Karpas-422 (cell line): ENCODE results near the gene ZFYVE28. TPM values are rescaled to one million over a fixed set of nuclear protein-coding genes. Genes with fewer than 3 reads are reported as not detected.
A peak's percentile ranks its signal among the peaks of the same experiment; 100 is the strongest.
"Not testable (repeated sequence)": the region's sequence is repeated elsewhere in the genome, so short reads cannot be mapped to it uniquely, and the experiment has no call there.

Experiments
- DNase-seq: peaks from one replicate; pipeline ENCODE4 v3.0.0-alpha.2; 2015
- H2AFZ ChIP-seq: fragments of 200-600 bp; sonication (generic); 2 replicates; pipeline ENCODE4 v1.6.1; 2014; ENCODE audit warnings: antibody characterized with exemption, low read length, mixed read lengths
- H3K27ac ChIP-seq: fragments of 200-600 bp; sonication (generic); 2 replicates; pipeline ENCODE4 v1.5.1; 2014; ENCODE audit warnings: mild to moderate bottlenecking, low read length, moderate library complexity
- H3K27me3 ChIP-seq: fragments of 200-600 bp; sonication (generic); 2 replicates; pipeline ENCODE4 v1.6.1; 2014; ENCODE audit warnings: low read length, mixed read lengths
- H3K36me3 ChIP-seq: fragments of 200-600 bp; sonication (generic); 2 replicates; pipeline ENCODE4 v1.6.1; 2014; ENCODE audit warnings: low read length, mixed read lengths; ENCODE audit not compliant: insufficient read depth
- H3K4me1 ChIP-seq: fragments of 200-600 bp; sonication (generic); 2 replicates; pipeline ENCODE4 v1.6.1; 2014; ENCODE audit warnings: mild to moderate bottlenecking, low read length, mixed read lengths
- H3K4me2 ChIP-seq: fragments of 200-600 bp; sonication (generic); 2 replicates; pipeline ENCODE4 v1.6.1; 2014; ENCODE audit warnings: low read length, low read depth, mild to moderate bottlenecking; ENCODE audit not compliant: poor library complexity, severe bottlenecking
- H3K4me3 ChIP-seq: fragments of 200-600 bp; sonication (generic); 2 replicates; pipeline ENCODE4 v1.5.1; 2014; ENCODE audit warnings: mild to moderate bottlenecking, antibody characterized with exemption, low read length, mixed read lengths
- H3K79me2 ChIP-seq: fragments of 200-600 bp; sonication (generic); 2 replicates; pipeline ENCODE4 v1.6.1; 2014; ENCODE audit warnings: mild to moderate bottlenecking, low read length, mixed read lengths
- H3K9ac ChIP-seq: fragments of 200-600 bp; sonication (generic); 2 replicates; pipeline ENCODE4 v1.6.0; 2014; ENCODE audit warnings: low read length
- H3K9me2 ChIP-seq: fragments of 200-600 bp; sonication (generic), shearing (Covaris generic); replicated peaks from 2 replicates; pipeline ENCODE4 v1.6.0; 2014; ENCODE audit warnings: mild to moderate bottlenecking, low read length, moderate library complexity; ENCODE audit not compliant: insufficient read depth
- H3K9me3 ChIP-seq: fragments of 300-700, 200-600 bp; sonication (generic); 2 replicates; pipeline ENCODE4 v1.6.1; 2014; ENCODE audit warnings: low read length, mixed read lengths
- H4K20me1 ChIP-seq: fragments of 200-600 bp; sonication (generic); 2 replicates; pipeline ENCODE4 v1.6.1; 2014; ENCODE audit warnings: mild to moderate bottlenecking, antibody characterized with exemption, low read length, low read depth; ENCODE audit not compliant: insufficient read depth
- total RNA-seq: library from RNA; depleted of rRNA; stranded (reverse); fragments of >200 nt; shearing (Covaris generic); gene quantifications from 2 replicates; pipeline ENCODE4 v1.2.3, GENCODE V29; 2014; ENCODE audit warnings: low replicate concordance; rRNA removed

The ZFYVE28 gene
- total RNA-seq = 2.0 TPM in 2 replicates

DNA sequence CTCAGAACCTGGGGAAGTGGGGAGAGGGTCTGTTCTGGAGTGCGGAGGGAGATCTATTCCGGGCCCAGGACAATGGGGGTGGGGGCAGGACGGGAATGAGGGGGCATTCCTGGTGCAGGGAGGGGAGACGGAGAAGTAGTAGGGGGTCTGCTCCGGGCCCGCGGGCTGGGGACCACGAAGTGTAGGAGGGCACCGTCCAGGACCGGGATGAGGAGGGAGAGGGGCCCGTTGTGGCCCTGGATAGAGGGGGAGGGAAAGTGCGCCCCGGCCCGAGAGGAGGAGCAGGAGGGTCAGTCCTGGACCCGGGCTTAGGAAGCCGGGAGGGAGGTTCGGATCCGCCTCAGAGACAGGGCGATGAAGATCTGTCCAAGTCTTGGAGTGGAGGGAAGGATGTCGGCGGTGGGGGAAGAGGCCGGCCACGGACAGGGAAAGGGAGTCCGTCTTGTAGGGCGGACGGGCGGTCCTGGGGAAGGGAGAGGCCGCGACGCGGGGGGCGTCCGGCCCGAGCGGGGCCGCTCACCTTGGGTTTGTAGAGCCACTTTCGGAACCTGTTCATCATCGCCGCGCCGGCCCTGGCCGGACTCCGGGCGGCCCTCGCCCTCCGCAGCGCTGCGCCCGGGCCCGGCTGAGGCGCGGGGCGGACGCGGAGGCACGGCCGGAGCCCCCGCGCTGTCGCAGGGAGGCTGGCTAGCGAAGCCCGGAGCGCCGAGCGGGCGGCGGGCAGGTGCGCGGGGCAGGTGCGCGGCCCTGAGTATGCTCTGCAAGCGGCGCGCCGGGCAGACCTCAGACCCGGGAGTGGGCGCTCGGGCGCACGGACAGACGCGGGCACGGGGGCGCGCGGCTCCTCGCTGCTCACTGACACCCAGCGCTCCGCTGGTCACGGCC lies at the start of gene ZFYVE28:
Gene ZFYVE28 (minus strand): TSS at position 881 of the 885 bp plus-strand sequence. CDS start 322 bp downstream, at position 559.
- H3K36me3 ChIP-seq = no peaks in the 10 kb centered on the region
- H3K27ac ChIP-seq = no peak within 1 kb of the TSS
- no peak for DNase-seq
- H3K9me3 ChIP-seq = no peaks in the 10 kb centered on the region
- peak within 1 kb of the TSS; percentile 69 for H3K4me3 ChIP-seq
- H4K20me1 ChIP-seq = no peaks in the 10 kb centered on the region; the same call in 1 of the 2 replicates
- peaks cover 22% of the 10 kb centered on the region for H3K4me1 ChIP-seq
- H3K27me3 ChIP-seq = no peaks in the 10 kb centered on the region
- peak within 1 kb of the TSS; percentile 26; the same call in 1 of the 2 replicates for H2AFZ ChIP-seq
- peak within 1 kb of the TSS; percentile 48 for H3K9ac ChIP-seq
- no peaks in the 10 kb centered on the region for H3K9me2 ChIP-seq
- H3K79me2 ChIP-seq = no peaks in the 10 kb centered on the region
- H3K4me2 ChIP-seq = peak within 1 kb of the TSS; percentile 84

DNA sequence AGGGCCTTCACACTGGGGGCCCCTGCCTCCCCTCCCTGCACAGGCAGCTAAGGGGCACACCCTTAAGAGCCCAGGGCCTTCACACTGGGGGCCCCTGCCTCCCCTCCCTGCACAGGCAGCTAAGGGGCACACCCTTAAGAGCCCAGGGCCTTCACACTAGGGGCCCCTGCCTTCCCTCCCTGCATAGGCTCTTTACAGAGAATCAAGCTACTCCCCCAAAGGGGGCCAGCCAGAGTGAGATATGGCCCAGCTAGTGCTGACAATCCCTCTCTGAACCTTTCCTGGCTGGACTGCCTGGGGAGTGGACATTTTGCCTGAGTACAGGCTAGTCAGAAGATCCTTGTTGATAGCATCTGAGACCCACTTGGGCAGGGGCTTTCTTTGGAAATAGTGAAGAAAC lies 47.1 kb upstream of the ZFYVE28 start:
- peaks cover 13% of the 10 kb centered on the region for H4K20me1 ChIP-seq
- H3K4me3 ChIP-seq, H3K27me3 ChIP-seq, H2AFZ ChIP-seq, H3K36me3 ChIP-seq, DNase-seq, H3K9ac ChIP-seq, H3K27ac ChIP-seq, H3K9me3 ChIP-seq, H3K4me2 ChIP-seq, H3K9me2 ChIP-seq: not testable (repeated sequence)
- H3K4me1 ChIP-seq = peaks cover 26% of the 10 kb centered on the region
- peaks cover 29% of the 10 kb centered on the region for H3K79me2 ChIP-seq

DNA sequence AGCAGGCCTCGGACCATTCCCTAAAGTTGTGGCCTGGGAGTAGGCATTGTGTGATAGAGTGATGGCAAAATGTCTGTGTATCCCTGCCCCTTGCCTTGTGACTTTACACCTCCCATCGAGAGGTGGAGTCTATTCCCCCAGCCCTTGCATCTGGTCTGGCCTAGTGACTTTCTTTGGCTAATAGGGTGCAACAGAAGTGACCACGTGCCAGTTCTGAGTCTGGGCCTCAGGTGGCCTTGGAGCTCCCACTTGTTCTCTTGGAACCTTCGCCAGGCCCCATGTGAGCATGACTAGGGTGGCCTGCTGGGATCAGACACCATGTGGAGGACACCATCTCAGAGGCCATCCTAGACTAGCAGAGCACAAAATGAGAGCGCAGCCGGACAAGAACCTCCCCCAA lies 46.6 kb upstream of the ZFYVE28 start:
- Histone ChIP-seq H3K36me3 (peaks cover 1% of the 10 kb centered on the region), H3K9me3 (no peaks in the 10 kb centered on the region), H3K9me2 (no peaks in the 10 kb centered on the region), H3K27ac (no peak overlapping the region), H3K79me2 (peaks cover 23% of the 10 kb centered on the region), H3K4me3 (no peak overlapping the region), H3K4me2 (no peak overlapping the region), H2AFZ (no peak overlapping the region), H3K4me1 (peaks cover 21% of the 10 kb centered on the region), H3K27me3 (no peaks in the 10 kb centered on the region), H3K9ac (no peak overlapping the region), H4K20me1 (peaks cover 8% of the 10 kb centered on the region)
- no peak for DNase-seq

DNA sequence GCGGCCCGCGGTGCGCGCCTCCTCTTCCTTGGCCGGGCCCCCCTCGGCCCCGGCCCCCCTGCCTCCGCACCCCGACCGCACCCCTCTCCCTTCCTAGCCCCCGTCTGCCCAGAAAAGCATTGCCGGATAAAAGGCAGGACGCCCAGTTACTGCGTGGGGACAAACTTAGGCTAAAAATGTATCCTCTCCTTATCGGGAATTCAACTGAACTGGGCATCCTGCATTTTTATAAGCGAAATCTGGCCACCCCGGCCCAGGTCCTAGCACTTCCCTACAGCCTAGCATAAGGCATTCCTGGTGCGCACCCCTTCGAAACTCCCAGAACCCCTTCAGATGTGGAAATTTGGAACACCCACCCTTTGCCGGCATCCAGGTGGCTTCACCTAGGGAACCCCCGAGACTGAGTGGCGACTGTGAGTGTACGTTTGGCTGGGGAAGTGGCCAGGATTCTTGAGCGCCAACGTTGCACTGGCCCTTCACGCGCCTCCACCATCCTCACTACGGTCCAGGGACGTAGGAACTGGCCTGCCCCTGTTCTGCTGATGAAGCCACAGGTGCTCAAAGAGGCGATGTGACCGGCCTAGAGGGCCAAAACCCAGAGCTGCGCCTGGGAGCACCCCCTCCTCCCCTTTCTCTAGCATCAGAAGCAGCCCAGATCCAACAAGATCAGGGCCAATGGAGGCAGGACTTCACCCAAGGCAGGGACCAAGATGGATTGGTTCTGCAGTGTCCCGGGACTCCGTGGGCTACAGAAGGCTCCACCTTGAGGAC lies 44.7 kb upstream of the ZFYVE28 start:
- Histone ChIP-seq H3K27ac (no peak overlapping the region), H3K4me2 (peak overlapping the region; percentile 81), H3K4me1 (peaks cover 20% of the 10 kb centered on the region), H3K79me2 (peaks cover 7% of the 10 kb centered on the region), H3K9me3 (no peaks in the 10 kb centered on the region), H3K36me3 (no peaks in the 10 kb centered on the region), H3K27me3 (no peaks in the 10 kb centered on the region), H2AFZ (peak overlapping the region; percentile 84; the same call in 1 of the 2 replicates), H3K4me3 (peak overlapping the region; percentile 69), H3K9me2 (no peaks in the 10 kb centered on the region), H3K9ac (peak overlapping the region; percentile 77), H4K20me1 (no peaks in the 10 kb centered on the region)
- DNase-seq = no peak

DNA sequence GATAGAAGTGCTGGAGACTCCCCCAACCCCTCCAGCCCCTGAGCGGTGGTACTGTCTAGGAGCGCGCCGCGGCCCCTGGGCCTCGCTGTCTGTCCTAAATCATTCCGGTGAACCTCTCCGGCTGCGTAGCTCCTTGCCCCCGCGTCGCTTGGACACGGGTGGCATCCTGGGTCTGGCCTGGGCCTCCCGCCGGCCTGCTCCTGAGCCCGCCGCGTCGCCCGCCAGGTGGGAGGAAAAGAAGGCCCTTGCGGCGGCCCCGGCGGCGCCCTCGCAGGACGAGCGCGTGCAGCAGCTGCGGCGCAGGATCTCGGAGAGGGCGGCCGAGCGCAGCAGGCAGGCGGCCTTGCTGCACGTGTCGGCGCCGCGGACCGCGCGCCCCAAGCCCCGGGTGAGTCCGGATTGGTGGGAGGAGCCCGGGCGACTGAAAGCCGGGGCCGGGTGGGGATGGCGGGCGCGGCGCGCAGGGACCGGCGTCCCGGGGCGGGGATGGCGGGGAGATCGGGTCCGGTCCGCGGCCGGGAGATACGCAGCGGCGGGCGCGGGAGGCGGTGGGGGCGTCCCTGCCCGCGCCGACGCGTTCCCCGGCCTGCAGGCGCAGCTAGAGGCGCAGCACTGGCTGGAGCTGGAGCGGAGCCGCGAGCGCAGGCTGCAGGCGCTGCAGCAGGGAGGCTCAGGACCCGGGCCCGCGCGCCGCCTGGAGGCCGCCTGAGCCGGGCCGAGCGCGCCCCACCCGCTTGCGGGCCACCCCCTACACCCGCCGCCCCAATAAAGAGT lies 44.0 kb upstream of the ZFYVE28 start:
- Histone ChIP-seq H2AFZ (peak overlapping the region; percentile 84), H3K36me3 (no peaks in the 10 kb centered on the region), H3K27ac (no peak overlapping the region), H3K9me2 (no peaks in the 10 kb centered on the region), H4K20me1 (no peaks in the 10 kb centered on the region), H3K4me1 (peaks cover 12% of the 10 kb centered on the region), H3K27me3 (no peaks in the 10 kb centered on the region), H3K79me2 (no peaks in the 10 kb centered on the region), H3K4me2 (peak overlapping the region; percentile 81), H3K9me3 (no peaks in the 10 kb centered on the region), H3K9ac (peak overlapping the region; percentile 77), H3K4me3 (peak overlapping the region; percentile 69)
- DNase-seq = peak; percentile 90

GRCh38 chr4:2461246-2461960 lies 43.0 kb upstream of the ZFYVE28 start:
- Histone ChIP-seq H2AFZ (no peak overlapping the region), H3K27me3 (no peaks in the 10 kb centered on the region), H3K4me2 (no peak overlapping the region), H3K4me1 (peaks cover 12% of the 10 kb centered on the region), H3K27ac (no peak overlapping the region), H4K20me1 (no peaks in the 10 kb centered on the region), H3K4me3 (no peak overlapping the region), H3K9me3 (no peaks in the 10 kb centered on the region), H3K9me2 (no peaks in the 10 kb centered on the region), H3K9ac (no peak overlapping the region), H3K79me2 (no peaks in the 10 kb centered on the region), H3K36me3 (no peaks in the 10 kb centered on the region)
- DNase-seq = no peak

DNA sequence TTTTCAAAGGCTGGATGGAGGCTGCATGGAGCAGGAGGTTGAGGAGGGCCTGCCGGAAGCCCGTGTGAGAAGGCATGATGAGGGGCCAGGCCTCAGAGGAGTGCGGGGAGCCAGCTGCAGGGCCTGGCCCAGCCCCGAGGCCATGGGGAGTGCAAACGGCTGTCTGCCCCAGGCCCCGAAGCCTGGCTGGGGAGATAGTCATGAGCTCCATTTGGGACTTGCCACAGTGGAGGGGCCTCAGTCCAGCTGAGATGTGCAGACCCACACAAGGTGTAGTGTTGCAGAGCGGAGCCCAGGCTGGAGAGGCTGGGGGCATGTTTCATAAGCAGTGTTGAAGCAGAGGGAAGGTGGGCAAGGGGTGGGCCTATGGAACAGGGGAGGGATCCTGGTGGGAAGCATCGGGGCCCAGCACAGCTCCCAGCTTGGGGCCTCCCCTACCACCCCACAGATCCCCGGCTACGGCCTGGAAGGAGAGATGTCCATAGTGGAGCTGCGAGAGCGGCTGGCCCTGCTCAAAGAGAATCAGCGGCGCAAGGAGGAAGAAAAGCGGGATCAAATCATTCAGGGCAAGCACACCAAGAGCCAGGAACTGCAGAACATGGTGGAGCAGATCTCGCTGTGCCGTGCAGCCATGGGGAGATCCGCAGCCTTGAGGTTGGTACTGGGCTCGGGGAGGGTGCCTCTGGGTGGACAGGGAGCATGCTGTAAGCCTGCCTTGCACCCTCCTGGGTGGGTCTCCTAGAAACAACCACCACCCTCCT lies 41.3 kb upstream of the ZFYVE28 start:
- no peak for DNase-seq
- H3K4me2 ChIP-seq = no peak overlapping the region
- H3K9me3 ChIP-seq = no peaks in the 10 kb centered on the region
- H3K27ac ChIP-seq = no peak overlapping the region
- H3K27me3 ChIP-seq = no peaks in the 10 kb centered on the region
- H2AFZ ChIP-seq = no peak overlapping the region
- no peaks in the 10 kb centered on the region for H3K9me2 ChIP-seq
- no peaks in the 10 kb centered on the region for H3K36me3 ChIP-seq
- H3K79me2 ChIP-seq = no peaks in the 10 kb centered on the region
- no peaks in the 10 kb centered on the region for H4K20me1 ChIP-seq
- peaks cover 12% of the 10 kb centered on the region for H3K4me1 ChIP-seq
- no peak overlapping the region for H3K4me3 ChIP-seq
- no peak overlapping the region for H3K9ac ChIP-seq
